Measurements from ENCODE around the gene CANX.

CANX gene

DNA sequence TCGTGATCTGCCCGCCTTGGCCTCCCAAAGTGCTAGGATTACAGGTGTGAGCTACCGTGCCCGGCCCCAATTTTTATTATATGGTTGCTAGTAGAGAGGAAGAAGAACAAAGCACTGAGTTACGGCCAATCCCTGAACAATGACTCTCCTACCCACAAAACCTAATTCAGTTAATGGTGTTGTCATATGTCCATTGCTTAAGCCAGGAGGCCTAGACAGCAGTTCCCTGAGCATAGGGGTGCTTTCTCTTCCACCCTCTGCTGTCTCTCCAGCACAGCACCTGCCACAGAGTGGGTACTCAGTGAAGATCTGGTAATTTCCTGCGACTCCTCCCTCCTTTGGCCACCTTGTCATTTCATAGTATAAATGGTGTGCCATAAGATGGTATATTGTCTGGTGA is 73.6 kb downstream of the CANX start:
- H3K27me3 ChIP-seq (ENCODE audit: insufficient read depth, low read length, poor library complexity, severe bottlenecking) = no peaks in the 10 kb centered on the region
- no peaks in the 10 kb centered on the region for H4K20me1 ChIP-seq (ENCODE audit: insufficient read depth, low read length, poor library complexity, severe bottlenecking)
- H3K9me2 ChIP-seq (replicated peaks; ENCODE audit: low read depth, low read length) = no peaks in the 10 kb centered on the region
- H3F3A ChIP-seq (ENCODE audit: low read depth) = no peaks in the 10 kb centered on the region
- H2AFZ ChIP-seq (ENCODE audit: low read length) = no peak overlapping the region
- H3K9ac ChIP-seq (ENCODE audit: low read depth, low read length, poor library complexity, severe bottlenecking) = no peak overlapping the region
- no peak overlapping the region for H3K4me3 ChIP-seq (ENCODE audit: low read length, poor library complexity, severe bottlenecking)
- H3K4me1 ChIP-seq (ENCODE audit: insufficient read depth, low read length, poor library complexity, severe bottlenecking) = no peaks in the 10 kb centered on the region
- H3K79me2 ChIP-seq (ENCODE audit: insufficient read depth, low read length) = no peaks in the 10 kb centered on the region
- no peaks in the 10 kb centered on the region for H3K9me3 ChIP-seq (ENCODE audit: insufficient read depth, low read depth, low read length)
- TF ChIP-seq EZH2phosphoT487 (IDR thresholded peaks at IDR 0.05; ENCODE audit: borderline replicate concordance) (no peak), CTCF (conservative IDR thresholded peaks at IDR 0.05; ENCODE audit: low read length) (no peak)
- H3K4me2 ChIP-seq (ENCODE audit: low read depth, low read length, poor library complexity, severe bottlenecking) = no peak overlapping the region
- H3K36me3 ChIP-seq (ENCODE audit: insufficient read depth, low read length) = peaks cover 57% of the 10 kb centered on the region; the same call in 1 of the 2 replicates

- no peak overlapping the region for H3K9ac ChIP-seq (ENCODE audit: low read depth, low read length, poor library complexity, severe bottlenecking)
- H3K4me3 ChIP-seq (ENCODE audit: low read length, poor library complexity, severe bottlenecking) = no peak overlapping the region
Observed at GRCh38 chr5:179773686-179774040, 74.9 kb downstream of the CANX start.

GRCh38 chr5:179774442-179774841 is 75.7 kb downstream of the CANX start:
- no peaks in the 10 kb centered on the region for H3K79me2 ChIP-seq (ENCODE audit: insufficient read depth, low read length)

More at GRCh38 chr5:179773686-179774040, 74.9 kb downstream of the CANX start:
- Histone ChIP-seq H3K9me2 (replicated peaks; ENCODE audit: low read depth, low read length) (no peaks in the 10 kb centered on the region), H3K9me3 (ENCODE audit: insufficient read depth, low read depth, low read length) (no peaks in the 10 kb centered on the region), H3K27me3 (ENCODE audit: insufficient read depth, low read length, poor library complexity, severe bottlenecking) (no peaks in the 10 kb centered on the region), H4K20me1 (ENCODE audit: insufficient read depth, low read length, poor library complexity, severe bottlenecking) (no peaks in the 10 kb centered on the region), H3K4me1 (ENCODE audit: insufficient read depth, low read length, poor library complexity, severe bottlenecking) (no peaks in the 10 kb centered on the region), H3K4me2 (ENCODE audit: low read depth, low read length, poor library complexity, severe bottlenecking) (no peak overlapping the region), H3F3A (ENCODE audit: low read depth) (no peaks in the 10 kb centered on the region), H2AFZ (ENCODE audit: low read length) (no peak overlapping the region), H3K36me3 (ENCODE audit: insufficient read depth, low read length) (peaks cover 50% of the 10 kb centered on the region; the same call in 1 of the 2 replicates), H3K79me2 (ENCODE audit: insufficient read depth, low read length) (no peaks in the 10 kb centered on the region)
- no peak for TF ChIP-seq CTCF (conservative IDR thresholded peaks at IDR 0.05; ENCODE audit: low read length)
- no peak for TF ChIP-seq EZH2phosphoT487 (IDR thresholded peaks at IDR 0.05; ENCODE audit: borderline replicate concordance)

More at GRCh38 chr5:179774442-179774841, 75.7 kb downstream of the CANX start:
- H3K4me3 ChIP-seq (ENCODE audit: low read length, poor library complexity, severe bottlenecking) = no peak overlapping the region
- no peaks in the 10 kb centered on the region for H3K9me3 ChIP-seq (ENCODE audit: insufficient read depth, low read depth, low read length)
- no peak overlapping the region for H2AFZ ChIP-seq (ENCODE audit: low read length)
- H3K4me1 ChIP-seq (ENCODE audit: insufficient read depth, low read length, poor library complexity, severe bottlenecking) = no peaks in the 10 kb centered on the region
- H3K4me2 ChIP-seq (ENCODE audit: low read depth, low read length, poor library complexity, severe bottlenecking) = no peak overlapping the region
- peaks cover 43% of the 10 kb centered on the region; the same call in 1 of the 2 replicates for H3K36me3 ChIP-seq (ENCODE audit: insufficient read depth, low read length)
- no peaks in the 10 kb centered on the region for H3K9me2 ChIP-seq (replicated peaks; ENCODE audit: low read depth, low read length)
- no peaks in the 10 kb centered on the region for H3F3A ChIP-seq (ENCODE audit: low read depth)
- H3K9ac ChIP-seq (ENCODE audit: low read depth, low read length, poor library complexity, severe bottlenecking) = no peak overlapping the region
- H3K27me3 ChIP-seq (ENCODE audit: insufficient read depth, low read length, poor library complexity, severe bottlenecking) = no peaks in the 10 kb centered on the region
- TF ChIP-seq CTCF (conservative IDR thresholded peaks at IDR 0.05; ENCODE audit: low read length) = no peak
- TF ChIP-seq EZH2phosphoT487 (IDR thresholded peaks at IDR 0.05; ENCODE audit: borderline replicate concordance) = no peak
- no peaks in the 10 kb centered on the region for H4K20me1 ChIP-seq (ENCODE audit: insufficient read depth, low read length, poor library complexity, severe bottlenecking)

Data from Loucy (cell line).